SU-DHL-6 (cell line): Measurements from ENCODE around the gene NT5C2.
"Not testable (repeated sequence)": the region's sequence is repeated elsewhere in the genome, so short reads cannot be mapped to it uniquely, and the experiment has no call there.

ENCODE experiments used
- H2AFZ ChIP-seq: fragments of 200-600 bp; sonication (generic); 2 replicates; pipeline ENCODE4 v1.6.1; 2014; ENCODE audit warnings: low read depth, mild to moderate bottlenecking, moderate library complexity, mixed read lengths, antibody characterized with exemption, low read length; ENCODE audit not compliant: severe bottlenecking
- H3F3A ChIP-seq: fragments of 200-600 bp; shearing (Covaris generic); 2 replicates; pipeline ENCODE4 v1.6.0; 2016; ENCODE audit warnings: antibody characterized with exemption, mild to moderate bottlenecking; ENCODE audit not compliant: insufficient read depth
- H3K27ac ChIP-seq: fragments of 200-600 bp; sonication (generic); 2 replicates; pipeline ENCODE4 v1.5.1; 2016; ENCODE audit warnings: low read depth, mild to moderate bottlenecking, low read length, moderate library complexity, mixed read lengths
- H3K27me3 ChIP-seq: fragments of 200-600 bp; sonication (generic), shearing (Covaris generic); 2 replicates; pipeline ENCODE4 v1.6.0; 2014; ENCODE audit warnings: mild to moderate bottlenecking, low read length
- H3K36me3 ChIP-seq: fragments of 200-600 bp; sonication (generic); 2 replicates; pipeline ENCODE4 v1.6.1; 2014; ENCODE audit warnings: mild to moderate bottlenecking, low read length, mixed read lengths
- H3K4me2 ChIP-seq: fragments of 300-600, 200-600 bp; shearing (Covaris generic), sonication (generic); 2 replicates; pipeline ENCODE4 v1.6.0; 2014; ENCODE audit warnings: low read length, low read depth, mild to moderate bottlenecking; ENCODE audit not compliant: poor library complexity, severe bottlenecking
- H3K4me3 ChIP-seq: fragments of 200-600 bp; sonication (generic); 2 replicates; pipeline ENCODE4 v1.5.1; 2014; ENCODE audit warnings: antibody characterized with exemption, low read length, mild to moderate bottlenecking, mixed read lengths; ENCODE audit not compliant: insufficient read depth, poor library complexity, severe bottlenecking
- H3K79me2 ChIP-seq: fragments of 200-600 bp; sonication (generic); 2 replicates; pipeline ENCODE4 v1.6.1; 2014; ENCODE audit warnings: mild to moderate bottlenecking, low read length, moderate library complexity; ENCODE audit not compliant: insufficient read depth
- H3K9ac ChIP-seq: fragments of 200-600 bp; sonication (generic); 2 replicates; pipeline ENCODE4 v1.7.0; 2014; ENCODE audit warnings: mild to moderate bottlenecking, low read length
- H3K9me2 ChIP-seq: fragments of 200-600 bp; sonication (generic); replicated peaks from 2 replicates; pipeline ENCODE4 v1.6.1; 2014; ENCODE audit warnings: low read length; ENCODE audit not compliant: insufficient read depth
- H3K9me3 ChIP-seq: fragments of 200-600 bp; sonication (generic); 2 replicates; pipeline ENCODE4 v1.6.1; 2014; ENCODE audit warnings: low read length, mixed read lengths; ENCODE audit not compliant: insufficient read depth
- H4K20me1 ChIP-seq: fragments of 200-600 bp; sonication (generic); 2 replicates; pipeline ENCODE4 v1.6.1; 2014; ENCODE audit warnings: low read depth, mild to moderate bottlenecking, antibody characterized with exemption, low read length, moderate library complexity, mixed read lengths
- EZH2phosphoT487 ChIP-seq: fragments of 200-600 bp; sonication (generic), shearing (Covaris generic); conservative IDR thresholded peaks from 2 replicates; pipeline ENCODE4 v1.6.1; 2018; ENCODE audit warnings: mild to moderate bottlenecking, antibody characterized with exemption, low read length, moderate library complexity, mixed read lengths
- TF ChIP-seq, protein P1 (sequence below): fragments of 200-600 bp; sonication (generic); IDR thresholded peaks from one replicate; pipeline ENCODE4 v1.5.1; 2017; ENCODE audit warnings: antibody characterized with exemption, mild to moderate bottlenecking, low read length, moderate library complexity; ENCODE audit not compliant: insufficient read depth, poor library complexity, severe bottlenecking

Gene NT5C2

DNA sequence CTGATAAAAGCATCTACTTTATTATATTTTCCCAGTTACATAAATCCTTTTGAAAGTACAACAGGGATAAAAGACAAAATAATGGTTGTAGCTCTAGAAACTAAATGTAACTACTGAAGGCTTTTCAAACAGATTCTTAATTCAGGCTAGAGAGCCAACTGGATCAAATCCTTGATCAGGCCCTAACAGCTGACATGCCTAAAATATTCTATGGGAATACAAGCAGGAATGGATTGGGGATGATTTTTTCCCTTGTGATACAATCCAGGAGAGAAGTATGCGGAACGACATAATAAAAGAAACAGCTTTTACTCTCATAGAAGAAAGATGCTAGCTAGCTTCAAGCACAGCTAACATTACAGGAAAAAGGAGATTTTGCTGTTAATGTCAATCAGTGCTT is 49.0 kb downstream of the NT5C2 start:
- Histone ChIP-seq H3K27me3 (no peaks in the 10 kb centered on the region), H2AFZ (no peak overlapping the region), H3K27ac (no peak overlapping the region), H3F3A (no peaks in the 10 kb centered on the region), H4K20me1 (no peaks in the 10 kb centered on the region), H3K4me3 (no peak overlapping the region), H3K9me3 (no peaks in the 10 kb centered on the region), H3K4me2 (no peak overlapping the region), H3K36me3 (no peaks in the 10 kb centered on the region), H3K9me2 (no peaks in the 10 kb centered on the region), H3K79me2 (peaks cover 3% of the 10 kb centered on the region; the same call in 1 of the 2 replicates), H3K9ac (no peak overlapping the region)
- TF ChIP-seq EZH2phosphoT487 = no peak
- TF ChIP-seq, protein P1, sequence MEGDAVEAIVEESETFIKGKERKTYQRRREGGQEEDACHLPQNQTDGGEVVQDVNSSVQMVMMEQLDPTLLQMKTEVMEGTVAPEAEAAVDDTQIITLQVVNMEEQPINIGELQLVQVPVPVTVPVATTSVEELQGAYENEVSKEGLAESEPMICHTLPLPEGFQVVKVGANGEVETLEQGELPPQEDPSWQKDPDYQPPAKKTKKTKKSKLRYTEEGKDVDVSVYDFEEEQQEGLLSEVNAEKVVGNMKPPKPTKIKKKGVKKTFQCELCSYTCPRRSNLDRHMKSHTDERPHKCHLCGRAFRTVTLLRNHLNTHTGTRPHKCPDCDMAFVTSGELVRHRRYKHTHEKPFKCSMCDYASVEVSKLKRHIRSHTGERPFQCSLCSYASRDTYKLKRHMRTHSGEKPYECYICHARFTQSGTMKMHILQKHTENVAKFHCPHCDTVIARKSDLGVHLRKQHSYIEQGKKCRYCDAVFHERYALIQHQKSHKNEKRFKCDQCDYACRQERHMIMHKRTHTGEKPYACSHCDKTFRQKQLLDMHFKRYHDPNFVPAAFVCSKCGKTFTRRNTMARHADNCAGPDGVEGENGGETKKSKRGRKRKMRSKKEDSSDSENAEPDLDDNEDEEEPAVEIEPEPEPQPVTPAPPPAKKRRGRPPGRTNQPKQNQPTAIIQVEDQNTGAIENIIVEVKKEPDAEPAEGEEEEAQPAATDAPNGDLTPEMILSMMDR = no peak

DNA sequence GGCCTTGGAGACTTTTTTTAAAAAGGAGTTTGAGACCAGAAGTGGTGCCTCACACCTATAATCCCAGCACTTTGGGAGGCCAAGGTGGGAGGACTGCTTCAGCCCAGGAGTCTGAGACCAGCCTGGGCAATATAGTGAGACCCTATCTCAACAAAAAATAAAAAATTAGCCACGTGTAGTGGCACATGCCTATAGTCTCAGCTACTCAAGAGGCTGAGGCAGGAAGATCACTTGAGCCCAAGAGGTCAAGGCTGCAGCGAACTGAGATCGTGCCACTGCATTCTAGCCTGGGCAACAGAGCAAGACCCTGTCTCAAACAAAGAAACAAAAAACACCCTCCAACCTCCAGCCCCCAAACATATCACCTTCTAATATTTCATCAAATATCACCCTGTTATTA is 49.4 kb downstream of the NT5C2 start:
- H2AFZ ChIP-seq, H3K9me3 ChIP-seq, H3K4me2 ChIP-seq, H3K4me3 ChIP-seq, H3K9me2 ChIP-seq, H3K27me3 ChIP-seq, H3K36me3 ChIP-seq, H3K9ac ChIP-seq, H3K79me2 ChIP-seq, H3F3A ChIP-seq, H3K27ac ChIP-seq, H4K20me1 ChIP-seq: not testable (repeated sequence)

DNA sequence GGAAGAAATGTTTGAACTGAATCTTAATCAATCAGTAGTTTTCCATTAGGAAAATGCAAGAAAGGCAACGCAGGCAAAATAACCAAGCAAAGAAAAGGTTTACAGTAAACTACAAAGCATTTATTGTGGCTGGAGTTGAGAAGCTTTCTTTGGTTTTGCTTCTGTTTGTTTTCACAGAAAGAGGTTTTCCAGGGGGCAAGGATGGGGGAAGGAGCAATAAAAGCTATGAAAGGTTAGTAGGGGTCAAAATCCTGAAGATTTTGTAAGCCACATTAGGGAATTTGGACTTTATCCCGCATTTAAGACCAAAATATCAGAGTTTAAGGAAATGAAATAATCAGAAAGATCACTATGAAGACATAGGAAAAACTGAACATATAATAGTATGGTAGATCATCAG is 51.1 kb downstream of the NT5C2 start:
- H3K79me2 ChIP-seq = peaks cover 3% of the 10 kb centered on the region; the same call in 1 of the 2 replicates

DNA sequence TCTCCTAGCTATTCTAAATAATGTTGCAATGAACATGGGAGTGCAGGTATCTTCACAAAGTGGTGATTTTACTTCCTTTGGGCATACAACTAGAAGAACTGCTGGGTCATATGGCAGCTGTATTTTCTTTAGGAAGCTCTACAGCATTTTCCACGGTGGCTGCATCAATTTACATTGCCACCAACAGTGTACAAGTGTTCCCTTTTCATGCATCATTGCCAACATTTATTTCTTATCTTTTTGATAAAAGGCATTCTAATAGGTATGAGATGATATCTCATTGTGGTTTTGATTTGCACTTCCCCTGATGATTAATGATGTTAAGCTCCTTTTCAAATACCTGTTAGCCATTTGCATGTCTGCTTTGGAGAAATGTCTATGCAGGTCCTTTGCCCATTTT is 52.6 kb downstream of the NT5C2 start:
- Histone ChIP-seq H3K36me3 (peaks cover 10% of the 10 kb centered on the region; the same call in 1 of the 2 replicates), H3K79me2 (peaks cover 3% of the 10 kb centered on the region; the same call in 1 of the 2 replicates), H4K20me1 (no peaks in the 10 kb centered on the region), H3K9ac (no peak overlapping the region), H3K27ac (no peak overlapping the region), H2AFZ (no peak overlapping the region), H3F3A (no peaks in the 10 kb centered on the region), H3K9me3 (no peaks in the 10 kb centered on the region), H3K4me2 (no peak overlapping the region), H3K27me3 (no peaks in the 10 kb centered on the region), H3K4me3 (no peak overlapping the region), H3K9me2 (no peaks in the 10 kb centered on the region)
- TF ChIP-seq, protein P1 = no peak

More for the DNA sequence above, 51.1 kb downstream of the NT5C2 start:
- no peaks in the 10 kb centered on the region for H3K27me3 ChIP-seq
- no peaks in the 10 kb centered on the region for H3K9me3 ChIP-seq
- H2AFZ ChIP-seq = no peak overlapping the region
- peaks cover 7% of the 10 kb centered on the region; the same call in 1 of the 2 replicates for H3K36me3 ChIP-seq
- H3K9me2 ChIP-seq = no peaks in the 10 kb centered on the region
- no peak for TF ChIP-seq EZH2phosphoT487
- TF ChIP-seq, protein P1 = no peak
- H3K4me3 ChIP-seq = no peak overlapping the region
- no peaks in the 10 kb centered on the region for H4K20me1 ChIP-seq
- H3F3A ChIP-seq = no peaks in the 10 kb centered on the region
- no peak overlapping the region for H3K27ac ChIP-seq
- H3K9ac ChIP-seq = no peak overlapping the region
- no peak overlapping the region for H3K4me2 ChIP-seq
